GM19467 (cell line): Measurements from ENCODE around the gene MPP3.
"Not testable (repeated sequence)": the region's sequence is repeated elsewhere in the genome, so short reads cannot be mapped to it uniquely, and the experiment has no call there.

ENCODE experiments used
- ATAC-seq: cut with Tn5 transposase; IDR thresholded peaks from one replicate; pipeline ENCODE4 v1.9.1; 2021; ENCODE audit warnings: mild to moderate bottlenecking, moderate library complexity; ENCODE audit not compliant: unreplicated experiment

The MPP3 gene, protein sequence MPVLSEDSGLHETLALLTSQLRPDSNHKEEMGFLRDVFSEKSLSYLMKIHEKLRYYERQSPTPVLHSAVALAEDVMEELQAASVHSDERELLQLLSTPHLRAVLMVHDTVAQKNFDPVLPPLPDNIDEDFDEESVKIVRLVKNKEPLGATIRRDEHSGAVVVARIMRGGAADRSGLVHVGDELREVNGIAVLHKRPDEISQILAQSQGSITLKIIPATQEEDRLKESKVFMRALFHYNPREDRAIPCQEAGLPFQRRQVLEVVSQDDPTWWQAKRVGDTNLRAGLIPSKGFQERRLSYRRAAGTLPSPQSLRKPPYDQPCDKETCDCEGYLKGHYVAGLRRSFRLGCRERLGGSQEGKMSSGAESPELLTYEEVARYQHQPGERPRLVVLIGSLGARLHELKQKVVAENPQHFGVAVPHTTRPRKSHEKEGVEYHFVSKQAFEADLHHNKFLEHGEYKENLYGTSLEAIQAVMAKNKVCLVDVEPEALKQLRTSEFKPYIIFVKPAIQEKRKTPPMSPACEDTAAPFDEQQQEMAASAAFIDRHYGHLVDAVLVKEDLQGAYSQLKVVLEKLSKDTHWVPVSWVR

DNA sequence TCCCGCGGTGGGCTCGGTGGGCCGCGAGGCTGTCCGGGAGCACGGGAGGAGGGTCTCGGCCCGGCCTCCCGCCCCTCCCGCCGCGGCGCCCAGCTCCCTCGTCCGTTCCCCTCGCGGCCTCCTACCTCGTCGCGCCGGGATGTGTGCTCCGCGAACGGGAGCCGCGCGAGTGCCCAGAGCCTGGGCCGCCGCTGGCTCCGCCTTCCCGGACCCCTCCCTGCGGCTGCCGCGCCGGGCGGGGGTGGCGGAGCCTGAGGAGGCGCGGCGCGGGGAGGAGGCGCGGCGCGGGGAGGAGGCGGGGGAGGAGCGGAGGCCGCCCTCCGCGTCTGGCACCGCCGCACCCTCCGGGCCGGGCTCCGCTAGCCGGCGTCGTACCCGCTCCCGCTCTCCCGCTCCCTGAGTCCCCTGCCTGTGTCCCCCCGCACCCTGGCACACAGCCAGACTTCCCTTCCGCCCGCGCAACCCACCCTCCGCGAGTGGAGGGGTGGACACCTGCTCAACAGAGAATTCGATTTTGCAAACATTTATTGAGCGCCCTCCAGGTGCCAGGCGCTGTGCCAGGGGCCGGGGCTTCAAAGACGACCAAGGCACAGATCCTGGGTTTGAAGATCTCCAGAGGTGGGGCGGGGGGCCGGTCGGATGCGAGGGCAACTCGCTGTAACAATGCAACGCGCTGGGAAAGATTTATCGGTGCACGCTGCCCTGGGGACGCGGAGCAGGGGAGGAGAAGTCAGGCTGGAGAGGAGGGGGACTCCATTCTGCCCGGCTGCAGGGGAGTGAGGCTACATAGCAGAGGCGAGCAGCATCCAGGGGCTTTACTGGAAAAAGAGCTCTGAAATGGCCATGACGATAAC, at the start of gene MPP3:
Gene MPP3, minus strand, starts transcription at position 171 of the 854 bp plus-strand sequence. CDS start 1,240 bp downstream, outside the sequence.
- no peak for ATAC-seq

DNA sequence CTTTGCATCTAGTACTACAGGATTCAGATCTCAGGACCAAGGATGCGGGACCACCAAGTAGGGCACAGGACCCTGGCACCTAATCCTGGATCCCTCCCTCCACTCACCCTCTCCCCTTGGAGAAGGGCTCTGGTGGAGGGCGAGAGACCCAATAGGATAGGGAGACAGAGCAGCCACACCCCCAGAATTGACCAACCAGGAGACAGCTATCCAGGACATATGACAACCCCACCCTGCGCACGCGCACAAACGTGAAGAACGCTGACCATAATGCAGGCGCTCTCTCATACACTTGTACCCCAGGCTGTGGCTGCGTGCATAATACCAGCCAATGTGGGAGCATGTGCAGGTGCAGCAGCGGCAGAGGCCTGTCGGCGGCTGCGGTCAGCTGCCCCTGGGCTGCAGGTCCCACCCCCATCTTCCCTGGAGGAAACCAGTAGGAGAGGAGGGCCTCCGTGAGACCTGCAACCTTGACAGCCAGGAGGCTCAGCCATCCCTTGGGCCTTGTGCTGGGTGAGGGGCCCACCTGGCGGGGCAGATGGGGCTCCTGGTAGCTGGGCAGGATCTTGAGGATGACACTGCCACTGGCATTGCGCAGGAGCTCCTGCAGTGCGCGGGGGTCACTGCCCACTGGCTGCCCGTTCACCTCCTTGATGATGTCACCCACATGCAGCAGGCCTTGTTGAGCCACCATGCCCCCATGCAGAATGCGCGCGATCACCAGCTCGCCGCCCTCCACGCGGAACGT, 49.0 kb upstream of the MPP3 start:
- no peak for ATAC-seq

DNA sequence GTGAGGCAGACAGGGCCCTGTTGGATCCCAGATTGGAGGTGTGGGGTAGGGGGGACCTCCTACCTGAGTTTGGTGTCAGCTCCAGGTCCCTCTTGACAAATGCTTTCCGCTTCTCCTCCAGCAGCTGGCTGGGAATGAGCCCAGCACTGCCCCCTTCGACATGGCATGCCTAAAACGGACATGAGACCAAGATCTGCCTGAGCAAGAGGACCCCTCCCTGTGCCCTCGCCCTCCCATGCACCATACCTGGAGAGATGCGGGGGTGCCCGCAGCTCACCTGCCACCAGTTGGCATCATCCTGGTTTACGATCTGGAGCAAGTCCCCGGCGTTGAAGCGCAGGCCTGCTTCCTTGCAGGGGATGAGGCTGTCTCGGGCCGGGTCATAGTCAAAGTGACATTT, 48.2 kb upstream of the MPP3 start:
- ATAC-seq = no peak

DNA sequence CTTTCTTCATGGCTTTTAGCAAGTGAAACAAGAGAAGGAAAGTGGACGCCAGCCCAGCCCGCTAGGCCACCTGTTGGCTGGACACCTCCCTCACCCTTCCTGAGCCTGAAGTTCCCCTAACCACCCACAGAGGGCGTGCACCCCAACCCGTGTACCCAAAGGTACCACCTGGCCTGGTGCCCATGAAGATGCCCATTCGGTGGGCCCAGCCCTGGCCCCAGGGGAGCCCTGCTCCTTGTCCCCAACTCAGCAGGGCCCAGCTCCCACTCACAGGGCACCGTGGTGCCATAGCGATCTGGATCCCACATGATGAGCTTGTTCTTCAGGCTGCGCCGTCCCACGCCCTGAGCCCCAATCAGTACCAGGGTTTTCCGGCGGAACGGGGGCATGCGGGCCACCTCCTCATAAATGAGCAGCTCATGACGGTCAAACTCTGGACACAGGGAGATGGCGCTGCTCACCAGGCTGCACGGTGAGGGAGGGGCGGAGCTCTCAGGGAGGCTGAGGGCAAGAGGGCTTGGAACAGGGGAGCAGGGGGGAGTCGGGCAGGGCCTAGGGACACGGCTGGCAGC, 47.6 kb upstream of the MPP3 start:
- ATAC-seq = no peak

DNA sequence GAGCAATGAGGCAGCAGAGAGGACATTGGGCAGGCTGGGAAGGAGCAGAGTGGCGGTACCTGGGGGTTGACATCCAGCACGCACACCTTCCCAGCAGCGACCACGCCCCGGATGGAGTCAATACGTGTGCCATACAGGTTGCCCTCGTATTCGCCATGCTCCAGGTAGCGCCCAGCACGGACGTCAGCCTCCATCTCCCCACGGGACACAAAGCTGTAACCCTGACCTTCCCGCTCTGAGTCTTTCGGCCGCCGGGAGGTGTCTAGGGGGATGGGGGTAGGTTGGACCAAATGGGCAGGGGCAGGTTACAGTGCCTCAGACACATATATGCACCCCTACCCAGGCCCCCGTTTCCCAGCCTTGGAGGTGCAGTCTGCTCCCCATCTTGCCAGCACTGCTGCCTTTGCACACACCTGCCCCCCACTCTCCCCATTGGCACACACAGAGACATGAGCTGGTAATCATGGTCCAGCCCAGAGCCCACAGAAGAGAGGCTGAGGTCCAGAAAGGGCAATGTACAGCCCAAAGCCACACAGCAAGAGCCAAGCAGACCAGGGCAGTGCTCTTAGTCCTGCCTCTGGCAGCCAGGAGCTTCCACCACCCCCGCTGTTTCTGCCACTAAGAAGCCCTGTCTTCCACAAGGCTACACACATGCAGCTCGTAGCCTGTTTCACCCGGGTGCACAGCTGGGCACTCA, 46.9 kb upstream of the MPP3 start:
- no peak for ATAC-seq

DNA sequence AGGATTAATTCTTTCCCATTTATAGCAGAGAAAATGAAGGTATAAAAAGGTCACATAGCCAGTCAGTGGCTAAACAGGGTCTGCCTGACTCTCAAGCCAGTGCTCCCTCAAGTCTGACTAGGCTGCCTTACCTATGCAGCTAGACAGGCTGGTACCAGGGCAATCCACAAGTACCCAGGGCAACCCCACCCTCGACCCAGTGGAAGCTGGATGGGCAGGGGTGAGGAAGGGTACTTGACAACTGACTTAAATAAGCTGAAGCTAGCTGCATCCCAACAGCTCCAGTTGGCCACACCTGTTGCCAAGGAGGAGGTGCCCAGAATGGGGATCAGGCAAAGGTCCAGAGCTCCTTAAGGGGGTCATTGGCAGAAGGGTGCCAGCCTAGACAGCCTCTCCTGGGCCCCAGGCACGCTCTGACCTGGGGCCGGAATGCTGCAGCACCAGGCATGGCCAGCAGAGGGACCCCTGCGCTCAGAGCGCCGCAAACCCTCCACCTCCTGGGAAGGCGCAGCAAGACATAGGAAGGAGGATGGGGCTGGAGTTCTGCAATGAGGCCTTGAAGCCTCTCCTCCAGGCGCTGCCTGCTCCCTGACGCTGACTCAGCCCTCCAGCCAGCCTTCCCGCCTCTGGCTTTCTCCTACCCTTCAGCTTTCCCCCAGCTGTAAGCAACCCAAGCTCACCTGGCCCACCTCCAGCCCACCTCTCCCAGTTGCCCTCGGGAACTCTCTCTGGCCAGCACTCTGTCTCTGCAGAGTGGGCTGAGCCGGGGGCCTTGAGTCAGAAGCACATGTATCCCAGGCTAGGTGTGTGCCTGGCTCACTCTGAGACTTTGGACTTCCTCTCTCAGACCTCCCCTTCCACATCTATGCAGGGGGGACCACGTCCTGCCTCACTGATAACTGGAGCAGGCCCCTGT, 45.6 kb upstream of the MPP3 start:
- ATAC-seq = no peak

DNA sequence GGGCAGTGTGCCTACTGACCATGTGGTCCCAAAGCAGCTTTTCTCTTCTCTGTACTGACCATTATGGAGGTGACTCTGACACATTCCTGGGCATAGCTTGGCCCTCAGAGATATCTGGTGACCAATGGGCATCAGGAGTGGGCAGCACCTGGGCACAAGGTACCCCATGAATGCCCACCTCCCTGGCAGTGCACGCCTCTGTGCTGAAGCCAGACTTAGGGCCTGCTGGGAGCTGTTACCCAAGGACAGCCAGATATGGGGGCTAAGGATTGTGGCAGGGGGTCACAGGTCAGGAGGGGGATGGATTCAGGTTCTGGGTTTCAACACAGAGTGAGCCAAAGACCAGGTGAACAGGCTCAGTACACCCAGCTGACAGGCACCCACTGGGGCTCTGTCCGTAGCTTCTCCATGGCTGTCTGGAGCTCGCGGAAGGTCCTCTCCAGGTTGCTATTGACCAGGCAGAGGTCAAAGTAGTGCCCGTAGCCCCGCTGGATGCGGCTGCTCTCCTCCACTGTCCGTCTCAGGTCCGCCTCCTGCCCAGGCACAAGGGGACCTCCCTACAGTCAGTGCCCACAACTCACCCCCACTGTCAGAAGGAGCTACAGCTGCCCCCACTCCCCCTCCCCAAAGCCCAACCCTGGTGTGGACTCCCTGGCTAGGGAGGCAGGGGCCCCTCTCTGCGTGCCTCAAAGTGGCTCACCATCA, 44.7 kb upstream of the MPP3 start:
- ATAC-seq = no peak

DNA sequence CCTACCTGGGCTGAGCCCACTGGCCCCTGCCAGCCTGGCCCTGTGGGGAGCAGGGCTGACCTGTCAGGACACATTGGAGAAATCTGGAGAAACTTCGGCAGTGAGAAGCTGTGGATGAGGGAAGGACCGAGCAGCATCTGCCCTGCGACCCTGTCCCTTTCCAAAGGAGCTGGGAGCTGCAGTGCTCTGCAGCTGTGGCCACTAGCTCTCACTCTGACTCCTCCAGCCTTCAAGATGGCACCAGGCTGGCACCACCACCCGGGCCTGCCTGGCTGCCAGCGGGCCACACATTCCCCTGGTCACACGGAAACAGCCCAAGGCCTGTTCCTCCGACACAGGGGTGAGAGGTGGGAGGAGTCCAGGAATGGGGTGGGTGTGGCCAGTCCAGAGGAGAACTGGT, 44.1 kb upstream of the MPP3 start:
- no peak for ATAC-seq

DNA sequence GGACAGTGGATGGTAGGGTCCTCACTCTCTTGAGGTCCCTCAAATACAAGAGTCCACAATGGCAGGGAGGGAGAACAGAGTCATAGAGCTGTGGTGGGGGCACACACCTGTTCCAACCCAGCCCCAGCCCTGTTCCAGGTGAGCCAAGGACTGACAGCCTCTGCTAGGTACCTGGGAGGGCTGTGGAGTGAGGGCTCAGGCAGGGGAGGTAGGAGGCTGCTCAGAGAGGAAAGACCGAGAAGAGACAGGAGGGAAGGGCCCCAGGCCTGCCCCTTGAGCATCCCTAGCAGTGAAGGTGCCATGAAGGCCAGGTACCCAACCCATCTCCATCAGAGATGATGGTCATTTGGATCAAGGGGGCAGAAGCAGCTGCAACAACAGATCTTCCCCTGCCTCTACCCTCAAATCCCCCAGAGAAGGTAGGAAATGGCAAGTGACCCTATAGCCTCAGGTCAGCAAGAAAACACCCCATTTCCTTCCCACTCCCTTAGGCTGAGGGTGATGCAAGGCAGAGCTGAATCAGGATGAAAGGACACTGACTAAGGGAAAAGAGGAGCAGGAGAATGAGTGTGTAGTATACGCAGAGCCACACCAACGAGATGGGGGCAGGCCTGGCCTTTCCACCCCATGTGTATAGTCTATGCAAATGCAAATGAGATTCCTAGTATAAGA, 42.7 kb upstream of the MPP3 start:
- ATAC-seq = no peak

DNA sequence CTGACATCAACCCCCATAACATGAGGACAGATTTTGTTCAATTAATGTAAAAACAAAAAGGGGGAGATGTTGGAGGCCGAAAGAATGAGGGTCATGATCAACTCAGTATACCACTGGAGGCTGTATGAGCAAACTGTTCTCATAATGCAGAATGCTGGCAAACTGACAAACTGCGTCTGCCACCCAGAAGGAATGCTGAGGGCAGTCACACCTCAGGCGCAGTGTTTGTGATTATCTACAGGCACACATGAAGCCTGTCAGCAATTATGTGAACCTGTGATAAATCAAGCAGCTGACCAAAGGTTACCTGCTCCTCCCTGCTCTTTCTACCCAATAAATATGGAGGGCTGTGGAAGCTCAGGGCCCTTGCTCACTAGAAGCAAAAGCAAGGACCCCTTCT, 41.3 kb upstream of the MPP3 start:
- no peak for ATAC-seq

DNA sequence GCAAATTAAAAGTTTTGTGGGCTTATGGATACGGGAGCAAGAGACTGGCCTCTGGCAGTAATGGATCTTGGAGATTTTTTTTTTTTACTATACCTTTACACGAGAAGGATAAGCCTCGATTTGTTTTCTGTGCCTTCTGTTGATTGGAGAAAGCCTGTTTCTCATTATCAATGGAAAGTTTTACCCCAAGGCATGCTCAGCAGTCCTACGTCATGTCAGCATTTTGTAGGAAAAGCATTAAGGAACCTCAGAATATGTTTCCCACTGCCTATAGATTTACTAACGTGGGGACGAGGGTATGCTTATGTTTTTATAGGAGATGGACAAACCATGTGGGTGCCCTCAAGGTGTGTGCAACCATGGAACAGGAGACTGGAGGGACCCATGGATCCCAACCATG, 40.9 kb upstream of the MPP3 start:
- no peak for ATAC-seq

DNA sequence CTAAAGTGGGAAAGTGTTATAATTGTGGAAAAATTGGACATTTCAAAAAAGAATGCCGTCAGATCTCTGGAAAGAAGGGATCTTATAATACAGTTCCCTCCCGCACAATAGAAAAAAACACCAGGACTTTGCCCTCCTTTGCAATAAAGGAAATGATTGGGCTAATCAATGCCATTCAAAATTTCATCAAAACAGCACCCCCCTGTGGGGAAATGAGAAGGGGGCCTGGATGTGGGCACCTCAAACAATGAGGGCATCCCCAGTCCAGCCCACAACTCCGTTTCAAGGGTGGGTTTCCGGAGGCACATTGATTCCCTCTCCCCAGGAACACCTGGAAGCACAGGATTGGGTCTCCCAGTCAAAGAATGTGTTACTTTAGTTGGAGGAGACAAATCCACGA, 40.1 kb upstream of the MPP3 start:
- ATAC-seq = no peak

DNA sequence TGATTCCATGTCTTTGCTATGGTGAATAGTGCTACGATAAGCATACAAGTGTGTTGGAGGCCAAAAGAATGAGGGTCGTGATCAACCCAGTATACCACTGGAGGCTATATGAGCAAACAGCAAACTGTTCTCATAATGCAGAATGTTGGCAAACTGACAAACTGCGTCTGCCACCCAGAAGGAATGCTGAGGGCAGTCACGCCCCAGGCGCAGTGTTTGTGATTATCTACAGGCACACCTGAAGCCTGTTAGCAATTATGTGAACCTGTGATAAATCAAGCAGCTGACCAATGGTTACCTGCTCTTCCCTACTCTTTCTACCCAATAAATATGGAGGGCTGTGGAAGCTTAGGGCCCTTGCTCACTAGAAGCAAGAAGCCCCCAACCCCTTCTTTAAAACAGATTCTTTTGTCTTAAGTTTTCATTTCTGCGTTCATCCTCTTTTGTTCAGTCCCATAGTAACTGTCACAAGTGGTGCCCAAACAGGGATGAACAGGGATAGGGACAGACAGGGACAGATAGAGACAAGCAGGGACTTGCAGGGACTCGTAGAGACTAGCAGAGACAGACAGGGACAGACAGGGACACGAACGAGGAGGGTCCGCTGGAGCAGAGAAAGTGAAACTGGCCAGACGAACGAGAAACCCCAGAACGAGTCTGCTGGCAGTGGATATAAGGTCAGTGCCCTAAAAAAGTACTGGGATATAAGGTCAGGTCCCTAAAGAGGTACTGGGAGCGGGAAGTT, 39.2 kb upstream of the MPP3 start:
- no peak for ATAC-seq

DNA sequence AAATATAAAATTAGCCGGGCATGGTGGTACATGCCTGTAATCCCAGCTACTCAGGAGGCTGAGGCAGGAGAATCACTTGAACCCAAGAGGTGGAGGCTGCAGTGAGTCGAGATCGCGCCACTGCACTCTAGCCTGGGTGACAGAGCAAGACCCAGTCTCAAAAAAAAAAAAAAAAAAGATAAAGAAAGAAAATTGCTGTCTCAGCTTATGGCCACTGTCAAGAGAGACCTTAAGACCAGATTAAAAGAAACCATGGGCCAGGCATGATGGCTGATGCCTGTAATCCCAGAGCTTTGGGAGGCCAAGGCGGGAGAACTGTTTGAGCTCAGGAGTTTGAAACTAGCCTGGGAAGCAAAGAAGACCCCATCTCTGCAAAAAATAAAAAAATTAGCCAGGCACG, 36.1 kb upstream of the MPP3 start:
- ATAC-seq = not testable (repeated sequence)

DNA sequence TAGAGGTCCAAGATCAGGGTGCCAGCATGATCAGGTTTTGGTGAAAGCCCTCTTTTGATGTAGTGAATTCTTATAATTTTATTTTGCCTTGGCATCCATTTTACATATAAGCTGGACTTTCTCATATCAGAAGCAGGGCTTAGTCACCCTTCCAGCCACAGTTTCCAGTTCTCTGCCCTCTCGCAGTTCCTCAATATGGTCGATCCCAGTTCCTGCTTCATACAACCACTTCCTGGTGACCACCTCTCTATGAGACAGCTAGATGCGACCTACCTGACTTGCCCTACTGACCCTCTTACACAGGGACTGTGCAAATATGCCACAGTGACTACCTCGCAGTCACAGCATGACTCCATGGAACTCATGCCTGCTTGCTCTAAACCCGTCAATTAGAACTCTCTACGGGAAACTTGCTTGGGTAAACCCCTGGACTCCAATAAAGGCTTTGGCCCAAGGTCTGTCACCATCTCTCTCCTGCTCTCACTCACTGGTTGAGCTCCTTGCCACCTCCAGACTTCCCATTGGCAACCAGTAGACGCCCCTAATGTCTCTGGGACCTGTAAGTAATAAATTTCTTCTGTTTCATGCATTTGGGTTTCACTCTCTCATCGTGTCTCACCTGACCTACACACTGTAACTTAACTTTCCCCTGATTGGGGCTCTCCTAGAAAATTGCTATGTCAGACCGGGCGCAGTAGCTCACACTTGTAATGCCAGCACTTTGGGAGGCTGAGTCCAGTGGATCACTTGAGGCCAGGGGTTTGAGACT, 35.5 kb upstream of the MPP3 start:
- no peak for ATAC-seq

DNA sequence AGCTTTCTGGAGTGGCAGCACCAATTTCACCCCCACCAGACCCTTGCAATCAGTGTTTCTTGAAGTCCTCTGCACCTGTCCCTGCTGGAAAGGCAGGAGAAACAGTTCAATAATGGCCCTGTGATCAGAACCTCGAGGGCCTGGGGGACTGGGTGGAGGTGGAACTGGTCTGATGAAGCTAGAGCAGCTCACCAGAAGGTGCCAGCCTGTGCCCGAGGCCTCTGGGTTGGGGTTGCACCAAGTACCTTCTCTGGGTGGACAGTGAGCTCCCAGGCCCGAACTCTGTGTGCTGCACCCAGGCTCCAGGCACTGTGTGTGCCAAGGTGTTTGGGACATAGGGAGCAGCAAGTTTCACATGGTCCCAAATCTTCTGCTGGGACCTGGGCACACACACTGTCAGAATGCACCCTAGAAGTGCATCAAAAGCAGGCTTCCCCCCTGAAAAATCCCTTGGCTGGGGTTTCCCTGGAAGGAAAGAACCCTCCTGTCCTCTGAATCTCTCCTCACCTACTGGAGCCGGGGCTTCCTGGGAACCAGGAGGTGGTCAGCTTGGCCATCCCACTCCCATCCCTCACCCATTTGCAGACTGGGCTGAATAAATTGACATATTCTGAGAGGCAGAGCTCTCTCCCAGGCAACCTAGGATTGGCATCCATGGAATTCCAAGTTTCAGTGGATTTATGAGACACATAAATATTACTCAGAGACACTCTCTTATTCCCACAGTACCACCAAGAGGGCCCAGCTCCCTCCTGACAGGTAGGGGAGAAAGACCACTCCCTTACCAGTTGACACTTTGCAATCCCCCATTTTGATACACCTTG, 31.4 kb upstream of the MPP3 start:
- ATAC-seq = no peak
